Measurements from ENCODE around the gene RIMBP2.

The RIMBP2 gene

GRCh38 chr12:130421896-130422295 lies 294.2 kb downstream of the RIMBP2 start:
- DNase-seq (ENCODE audit: low spot score) = no peak

- DNase-seq (ENCODE audit: low spot score) = no peak
Measured at GRCh38 chr12:130420071-130420470, 296.0 kb downstream of the RIMBP2 start.

- DNase-seq (ENCODE audit: low spot score) = no peak
Measured at GRCh38 chr12:130419116-130419515, 297.0 kb downstream of the RIMBP2 start.

- DNase-seq (ENCODE audit: low spot score) = no peak
Measured at GRCh38 chr12:130418251-130418650, 297.8 kb downstream of the RIMBP2 start.

GRCh38 chr12:130414381-130414780 lies 301.7 kb downstream of the RIMBP2 start:
- DNase-seq (ENCODE audit: low spot score) = no peak

GRCh38 chr12:130413909-130414308 lies 302.2 kb downstream of the RIMBP2 start:
- no peak for DNase-seq (ENCODE audit: low spot score)

- DNase-seq (ENCODE audit: low spot score) = no peak
Measured at GRCh38 chr12:130412384-130412783, 303.7 kb downstream of the RIMBP2 start.

- no peak for DNase-seq (ENCODE audit: low spot score)
Measured at GRCh38 chr12:130405332-130405731, 310.8 kb downstream of the RIMBP2 start.

GRCh38 chr12:130401703-130402102 lies 314.4 kb downstream of the RIMBP2 start:
- no peak for DNase-seq (ENCODE audit: low spot score)

GRCh38 chr12:130398100-130398848 lies 317.8 kb downstream of the RIMBP2 start:
- no peak for DNase-seq (ENCODE audit: low spot score)

GRCh38 chr12:130396667-130397066 lies 319.4 kb downstream of the RIMBP2 start:
- no peak for DNase-seq (ENCODE audit: low spot score)

GRCh38 chr12:130394906-130395305 lies 321.2 kb downstream of the RIMBP2 start:
- no peak for DNase-seq (ENCODE audit: low spot score)

GRCh38 chr12:130391186-130391585 lies 324.9 kb downstream of the RIMBP2 start:
- DNase-seq (ENCODE audit: low spot score) = no peak

GRCh38 chr12:130385193-130385592 lies 330.9 kb downstream of the RIMBP2 start:
- DNase-seq (ENCODE audit: low spot score) = no peak

GRCh38 chr12:130384234-130384633 lies 331.9 kb downstream of the RIMBP2 start:
- no peak for DNase-seq (ENCODE audit: low spot score)

GRCh38 chr12:130382818-130383217 lies 333.3 kb downstream of the RIMBP2 start:
- no peak for DNase-seq (ENCODE audit: low spot score)

GRCh38 chr12:130375296-130376287 lies 340.5 kb downstream of the RIMBP2 start:
- DNase-seq (ENCODE audit: low spot score) = no peak

- DNase-seq (ENCODE audit: low spot score) = no peak
Measured at GRCh38 chr12:130374083-130374482, 342.0 kb downstream of the RIMBP2 start.

GRCh38 chr12:130372936-130373335 lies 343.2 kb downstream of the RIMBP2 start:
- DNase-seq (ENCODE audit: low spot score) = no peak

GRCh38 chr12:130371296-130371695 lies 344.8 kb downstream of the RIMBP2 start:
- no peak for DNase-seq (ENCODE audit: low spot score)

GRCh38 chr12:130369816-130370215 lies 346.3 kb downstream of the RIMBP2 start:
- DNase-seq (ENCODE audit: low spot score) = no peak

- DNase-seq (ENCODE audit: low spot score) = no peak
Measured at GRCh38 chr12:130367523-130367922, 348.6 kb downstream of the RIMBP2 start.

- no peak for DNase-seq (ENCODE audit: low spot score)
Measured at GRCh38 chr12:130367003-130367402, 349.1 kb downstream of the RIMBP2 start.

All from AG08395 (cell line).